Trophoblast cell (in vitro differentiated cells and primary cell): ENCODE measurements around the gene EDN1.

ENCODE experiments used
- DNase-seq, 2 donors: peaks; one replicate each; pipeline ENCODE4 v3.0.0-alpha.2; 2016
- H2AFZ ChIP-seq: 2 replicates; pipeline ENCODE4 v1.6.1; 2013; ENCODE audit warnings: low read length, moderate library complexity, mild to moderate bottlenecking; ENCODE audit not compliant: insufficient read depth, poor library complexity
- H2AK5ac ChIP-seq: 2 replicates; pipeline ENCODE4 v1.6.1; 2013; ENCODE audit warnings: mild to moderate bottlenecking, low read length
- H2BK120ac ChIP-seq: 2 replicates; pipeline ENCODE4 v1.6.1; 2013; ENCODE audit warnings: low read length, mild to moderate bottlenecking, moderate library complexity; ENCODE audit not compliant: insufficient read depth, poor library complexity
- H2BK12ac ChIP-seq: 2 replicates; pipeline ENCODE4 v1.6.1; 2013; ENCODE audit warnings: mild to moderate bottlenecking, low read length, moderate library complexity
- H2BK5ac ChIP-seq: 2 replicates; pipeline ENCODE4 v1.6.1; 2013; ENCODE audit warnings: low read length, low read depth, moderate library complexity, mild to moderate bottlenecking; ENCODE audit not compliant: poor library complexity
- H3K14ac ChIP-seq: 2 replicates; pipeline ENCODE4 v1.6.1; 2013; ENCODE audit warnings: mild to moderate bottlenecking, low read length
- H3K18ac ChIP-seq: 2 replicates; pipeline ENCODE4 v1.6.1; 2013; ENCODE audit warnings: mild to moderate bottlenecking, low read length
- H3K23ac ChIP-seq: 2 replicates; pipeline ENCODE4 v1.6.1; 2013; ENCODE audit warnings: low read length
- H3K27ac ChIP-seq: 2 replicates; pipeline ENCODE4 v1.5.1; 2013; ENCODE audit warnings: low read depth, mild to moderate bottlenecking, inconsistent platforms, low read length, moderate library complexity
- H3K27me3 ChIP-seq: 2 replicates; pipeline ENCODE4 v1.6.1; 2013; ENCODE audit warnings: inconsistent platforms, mild to moderate bottlenecking, low read length, moderate library complexity; ENCODE audit not compliant: insufficient read depth
- H3K36me3 ChIP-seq, 2 experiments: 1 replicate in 1 of 2; 2 replicates in 1 of 2; pipeline ENCODE4 v1.6.1; 2013; ENCODE audit warnings: low read length in 2 of 2, mild to moderate bottlenecking in 2 of 2, moderate library complexity in 1 of 2; ENCODE audit not compliant: insufficient read depth in 2 of 2, control insufficient read depth in 1 of 2
- H3K4ac ChIP-seq: 2 replicates; pipeline ENCODE4 v1.6.1; 2013; ENCODE audit warnings: low read depth, mild to moderate bottlenecking, low read length, moderate library complexity
- H3K4me1 ChIP-seq, 2 experiments: 1 replicate in 1 of 2; 2 replicates in 1 of 2; pipeline ENCODE4 v1.6.1; 2013; ENCODE audit warnings: low read length in 2 of 2, mild to moderate bottlenecking in 2 of 2, moderate library complexity in 1 of 2; ENCODE audit not compliant: insufficient read depth in 2 of 2, control insufficient read depth in 1 of 2
- H3K4me2 ChIP-seq: 2 replicates; pipeline ENCODE4 v1.6.1; 2013; ENCODE audit warnings: inconsistent platforms, mild to moderate bottlenecking, low read length, moderate library complexity
- H3K4me3 ChIP-seq: 2 replicates; pipeline ENCODE4 v1.5.1; 2013; ENCODE audit warnings: mild to moderate bottlenecking, low read depth, low read length, inconsistent platforms
- H3K79me1 ChIP-seq: one replicate; pipeline ENCODE4 v1.6.1; 2013; ENCODE audit warnings: low read length
- H3K79me2 ChIP-seq: 2 replicates; pipeline ENCODE4 v1.6.1; 2013; ENCODE audit warnings: low read length, mild to moderate bottlenecking; ENCODE audit not compliant: control insufficient read depth, insufficient read depth, poor library complexity
- H3K9ac ChIP-seq: 2 replicates; pipeline ENCODE4 v1.6.1; 2013; ENCODE audit warnings: mild to moderate bottlenecking, low read length
- H3K9me3 ChIP-seq: 2 replicates; pipeline ENCODE4 v1.6.1; 2013; ENCODE audit warnings: low read depth, mild to moderate bottlenecking, control low read depth, inconsistent platforms, low read length; ENCODE audit not compliant: insufficient read depth
- H4K12ac ChIP-seq: 2 replicates; pipeline ENCODE4 v1.6.1; 2013; ENCODE audit warnings: low read depth, mild to moderate bottlenecking, low read length, moderate library complexity
- H4K8ac ChIP-seq: 2 replicates; pipeline ENCODE4 v1.6.1; 2013; ENCODE audit warnings: low read depth, mild to moderate bottlenecking, low read length, moderate library complexity
- H4K91ac ChIP-seq: one replicate; pipeline ENCODE4 v1.6.1; 2013; ENCODE audit warnings: low read depth, mild to moderate bottlenecking, low read length, moderate library complexity
- WGBS: extraction: QIAGEN DNeasy Blood & Tissue Kit; methylation state at CpG from one replicate; pipeline ENCODE4 v1.1.7; 2013; ENCODE audit warnings: missing lambda C conversion rate; ENCODE audit not compliant: insufficient read length, insufficient coverage; ENCODE audit errors: extremely low coverage; 5-methylcytosine and 5-hydroxymethylcytosine counted together

The EDN1 gene

DNA sequence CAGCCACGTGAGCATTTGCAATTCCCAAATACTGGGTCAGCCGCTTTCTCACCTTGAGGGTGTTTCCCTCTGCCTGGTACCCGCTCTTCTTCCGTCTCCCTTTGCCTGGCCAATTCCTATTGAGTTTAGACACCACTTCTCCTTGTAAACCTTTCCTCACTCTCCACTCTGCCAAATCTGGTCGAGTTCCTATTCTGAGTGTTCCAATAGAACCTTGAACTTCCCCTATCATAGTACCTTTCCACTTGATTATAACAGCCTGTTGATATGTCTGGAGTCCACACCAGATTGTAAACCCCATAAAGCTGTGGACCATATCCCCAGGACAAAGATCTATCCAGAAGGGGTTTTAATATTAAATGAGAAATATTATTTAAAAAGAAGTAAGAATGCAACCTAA, 36.0 kb upstream of the EDN1 start:
- Histone ChIP-seq H3K9ac (no peak overlapping the region), H4K8ac (no peak overlapping the region), H3K4me3 (no peak overlapping the region), H2BK5ac (no peak overlapping the region), H3K79me2 (no peaks in the 10 kb centered on the region), H3K23ac (no peak overlapping the region), H3K9me3 (no peaks in the 10 kb centered on the region), H3K14ac (no peak overlapping the region), H3K27me3 (no peaks in the 10 kb centered on the region), H3K4ac (no peak overlapping the region), H3K18ac (no peak overlapping the region), H3K79me1 (no peaks in the 10 kb centered on the region), H4K91ac (no peak overlapping the region), H3K27ac (no peak overlapping the region), H2BK12ac (no peak overlapping the region), H3K4me2 (no peak overlapping the region), H2AFZ (no peak overlapping the region), H3K36me3 (no peaks in the 10 kb centered on the region), H4K12ac (no peak overlapping the region), H2BK120ac (no peak overlapping the region), H2AK5ac (no peak overlapping the region), H3K4me1 (peaks cover 0 to 1% of the 10 kb centered on the region in 2 experiments)
- no CpG with 5 or more reads among the region's 5 CpGs for WGBS
- no peak for DNase-seq

DNA sequence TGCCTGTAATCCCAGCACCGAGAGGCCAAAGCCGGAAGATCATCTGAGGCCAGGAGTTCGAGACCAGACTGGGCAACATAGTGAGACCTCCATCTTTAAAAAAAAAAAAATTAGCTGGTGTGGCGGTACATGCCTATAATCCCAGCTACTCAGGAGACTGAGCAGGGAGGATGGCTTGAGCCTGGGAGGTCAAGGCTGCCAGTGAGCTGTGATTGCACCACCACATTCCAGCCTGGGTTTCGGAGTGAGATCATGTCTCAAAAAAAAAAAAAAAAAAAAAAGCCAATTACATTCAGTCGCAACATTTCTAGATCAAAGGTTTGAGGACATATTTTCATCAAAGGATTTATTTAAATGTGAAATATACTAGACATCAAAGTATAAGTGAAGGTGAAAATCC, 32.0 kb upstream of the EDN1 start:
- Histone ChIP-seq H2BK12ac (no peak overlapping the region), H3K36me3 (no peaks in the 10 kb centered on the region), H2BK120ac (no peak overlapping the region), H3K23ac (no peak overlapping the region), H3K79me2 (no peaks in the 10 kb centered on the region), H2AK5ac (no peak overlapping the region), H3K4me1 (peaks cover 0 to 1% of the 10 kb centered on the region in 2 experiments), H3K79me1 (no peaks in the 10 kb centered on the region), H3K4me2 (no peak overlapping the region), H3K4me3 (no peak overlapping the region), H4K91ac (no peak overlapping the region), H2AFZ (no peak overlapping the region), H2BK5ac (no peak overlapping the region), H3K14ac (no peak overlapping the region), H3K27me3 (no peaks in the 10 kb centered on the region), H3K4ac (no peak overlapping the region), H3K9ac (no peak overlapping the region), H4K8ac (no peak overlapping the region), H3K18ac (no peak overlapping the region), H3K9me3 (no peaks in the 10 kb centered on the region), H3K27ac (no peak overlapping the region), H4K12ac (no peak overlapping the region)
- no CpG with 5 or more reads among the region's 6 CpGs for WGBS
- peak; percentile 52 to 75 for DNase-seq

DNA sequence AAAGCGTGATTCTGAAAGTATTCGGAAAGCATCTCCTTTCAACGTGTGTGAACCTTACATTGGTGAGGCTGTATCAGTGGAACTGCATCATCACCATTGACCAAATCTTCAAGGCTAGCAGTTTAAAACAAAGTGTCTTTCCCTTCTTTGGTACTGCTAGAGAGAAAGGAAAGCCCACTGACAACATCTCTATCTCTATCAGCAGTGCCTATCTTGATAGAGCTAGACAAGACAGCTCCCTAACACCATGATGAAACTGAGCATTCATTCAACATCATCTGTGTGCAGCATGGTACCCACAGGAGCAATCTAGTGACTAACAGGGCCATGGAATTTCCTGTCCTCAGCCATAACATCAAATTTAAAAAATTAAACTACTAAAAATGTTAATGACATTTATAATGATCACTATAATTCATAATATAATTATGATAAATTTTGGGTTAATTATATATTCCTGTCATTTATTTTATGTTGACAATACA, 31.5 kb upstream of the EDN1 start:
- Histone ChIP-seq H3K4ac (no peak overlapping the region), H3K9ac (no peak overlapping the region), H3K36me3 (no peaks in the 10 kb centered on the region), H3K27ac (no peak overlapping the region), H2BK12ac (no peak overlapping the region), H2BK120ac (no peak overlapping the region), H3K79me2 (no peaks in the 10 kb centered on the region), H2AFZ (no peak overlapping the region), H2AK5ac (no peak overlapping the region), H3K4me2 (no peak overlapping the region), H2BK5ac (no peak overlapping the region), H3K27me3 (no peaks in the 10 kb centered on the region), H3K9me3 (no peaks in the 10 kb centered on the region), H3K14ac (no peak overlapping the region), H4K12ac (no peak overlapping the region), H3K18ac (no peak overlapping the region), H4K91ac (no peak overlapping the region), H3K79me1 (no peaks in the 10 kb centered on the region), H3K23ac (no peak overlapping the region), H3K4me3 (no peak overlapping the region), H3K4me1 (peaks cover 0 to 1% of the 10 kb centered on the region in 2 experiments), H4K8ac (no peak overlapping the region)
- WGBS = no CpG with 5 or more reads among the region's 3 CpGs
- peak; percentile 38 to 76 for DNase-seq

DNA sequence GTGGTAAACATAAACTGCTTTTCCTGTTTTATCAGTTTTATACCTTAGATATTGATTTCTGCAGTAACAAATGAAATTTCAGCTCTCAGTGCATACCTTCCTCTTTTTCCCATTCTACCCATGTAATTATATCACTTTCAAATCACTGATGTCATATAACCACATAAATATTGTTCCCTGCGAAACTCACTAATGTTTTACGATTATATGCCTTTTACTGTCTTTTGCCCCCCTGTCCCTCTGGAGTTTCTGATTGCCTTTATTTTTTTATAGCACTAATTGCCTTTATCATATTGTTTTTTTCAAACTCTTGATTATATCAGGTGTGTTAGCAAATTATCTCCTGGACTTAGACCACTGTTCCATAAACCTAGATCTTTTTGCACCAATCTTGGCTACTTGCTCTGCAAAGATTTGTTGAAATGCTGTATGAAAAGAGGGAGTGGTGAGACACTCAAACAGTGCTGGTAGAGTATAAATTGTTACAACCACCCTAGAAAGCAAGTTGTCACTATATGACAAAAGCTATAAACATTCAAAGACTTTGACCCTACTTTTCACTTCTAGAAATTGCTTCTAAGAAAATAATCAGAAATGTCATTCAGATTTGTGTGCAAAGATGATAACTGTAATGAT, 29.6 kb upstream of the EDN1 start:
- Histone ChIP-seq H2AK5ac (no peak overlapping the region), H3K4ac (no peak overlapping the region), H3K9me3 (no peaks in the 10 kb centered on the region), H3K79me2 (no peaks in the 10 kb centered on the region), H4K12ac (no peak overlapping the region), H2BK120ac (no peak overlapping the region), H4K91ac (no peak overlapping the region), H3K14ac (no peak overlapping the region), H3K4me2 (no peak overlapping the region), H2AFZ (no peak overlapping the region), H3K18ac (no peak overlapping the region), H3K23ac (no peak overlapping the region), H3K79me1 (no peaks in the 10 kb centered on the region), H4K8ac (no peak overlapping the region), H3K27ac (no peak overlapping the region), H3K27me3 (no peaks in the 10 kb centered on the region), H2BK12ac (no peak overlapping the region), H3K36me3 (no peaks in the 10 kb centered on the region), H3K9ac (no peak overlapping the region), H3K4me1 (peaks cover 0 to 1% of the 10 kb centered on the region in 2 experiments), H2BK5ac (no peak overlapping the region), H3K4me3 (no peak overlapping the region)
- no CpG with 5 or more reads among the region's 2 CpGs for WGBS
- no peak for DNase-seq
